NCI-H2107 (cell line): ENCODE data around the gene WASF2.

Experiments
- DNase-seq: peaks from one replicate; lab custom pipeline; 2025; lab: John Stamatoyannopoulos, UW

WASF2 gene

GRCh38 chr1:27374362-27375086 is 115.4 kb downstream of the WASF2 start, which contains the start of gene FCN3:
Gene FCN3, minus strand, starts transcription at chr1:27374824. Its CDS starts 6 bp downstream, at chr1:27374818.
- no peak for DNase-seq

- no peak for DNase-seq
Measured at GRCh38 chr1:27372808-27373690, 116.9 kb downstream of the WASF2 start.

GRCh38 chr1:27372022-27372807 is 117.8 kb downstream of the WASF2 start:
- DNase-seq: no peak

GRCh38 chr1:27368869-27369582 is 120.9 kb downstream of the WASF2 start:
- DNase-seq: no peak

- no peak for DNase-seq
Measured at GRCh38 chr1:27367160-27367650, 122.8 kb downstream of the WASF2 start.

DNA sequence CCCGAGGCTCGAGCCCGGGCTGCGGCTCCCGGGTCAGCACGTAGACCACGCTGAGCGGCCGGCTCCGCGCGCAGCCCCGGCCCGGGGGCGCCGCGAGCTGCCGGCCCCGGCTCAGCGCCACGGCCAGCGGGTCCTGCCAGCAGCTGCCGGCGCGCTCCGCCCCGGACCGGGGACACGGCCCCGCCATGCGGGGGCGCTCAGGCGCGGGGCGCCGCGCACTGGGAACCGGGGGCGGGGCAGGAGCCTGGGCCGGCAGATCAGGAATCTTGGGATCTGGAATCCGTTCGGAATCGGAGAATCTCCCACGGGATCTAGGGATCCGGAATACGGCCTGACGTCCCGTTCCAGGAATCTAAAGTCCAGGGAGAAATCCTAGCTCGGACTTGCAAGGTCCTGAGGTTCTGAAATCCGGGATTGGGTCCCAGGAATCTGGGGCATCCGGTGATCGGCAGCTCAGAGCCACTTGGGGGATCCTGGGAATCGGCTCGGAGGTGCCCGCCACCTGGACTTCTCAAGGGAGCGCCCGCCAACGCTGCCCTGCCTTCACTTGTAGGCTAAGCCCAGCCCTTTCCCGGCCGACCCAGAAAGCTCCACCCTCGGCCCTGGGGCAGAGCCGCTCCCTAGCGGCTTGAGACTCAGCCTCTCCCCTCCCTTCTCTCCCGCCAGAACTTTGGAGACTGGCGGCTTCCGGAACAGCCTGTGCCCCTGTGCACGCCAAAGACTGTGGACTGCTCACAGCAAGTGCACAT is 123.4 kb downstream of the WASF2 start, which contains the start of gene MAP3K6:
Gene MAP3K6 (minus strand): TSS at position 551 of the 749 bp plus-strand sequence. CDS start 364 bp downstream, at position 187.
- DNase-seq: peak; percentile 81

DNA sequence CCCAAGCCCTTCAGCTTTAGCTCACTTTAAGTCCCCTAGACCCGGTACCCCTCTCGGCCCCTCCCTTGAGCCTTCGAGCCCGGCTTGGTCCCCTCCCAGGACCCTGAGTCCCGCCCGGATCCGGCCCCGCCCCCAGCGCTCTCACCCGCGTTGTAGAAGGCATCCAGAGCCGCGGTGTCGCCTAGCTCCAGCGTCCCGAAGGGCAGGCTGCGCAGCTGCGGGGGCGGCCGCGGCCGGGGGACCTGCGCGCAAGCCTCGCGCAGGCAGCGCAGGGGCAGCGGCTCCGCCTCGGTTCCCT is 123.9 kb downstream of the WASF2 start:
- peak; percentile 57 for DNase-seq

GRCh38 chr1:27365372-27366112 is 124.4 kb downstream of the WASF2 start:
- peak; percentile 58 for DNase-seq

DNA sequence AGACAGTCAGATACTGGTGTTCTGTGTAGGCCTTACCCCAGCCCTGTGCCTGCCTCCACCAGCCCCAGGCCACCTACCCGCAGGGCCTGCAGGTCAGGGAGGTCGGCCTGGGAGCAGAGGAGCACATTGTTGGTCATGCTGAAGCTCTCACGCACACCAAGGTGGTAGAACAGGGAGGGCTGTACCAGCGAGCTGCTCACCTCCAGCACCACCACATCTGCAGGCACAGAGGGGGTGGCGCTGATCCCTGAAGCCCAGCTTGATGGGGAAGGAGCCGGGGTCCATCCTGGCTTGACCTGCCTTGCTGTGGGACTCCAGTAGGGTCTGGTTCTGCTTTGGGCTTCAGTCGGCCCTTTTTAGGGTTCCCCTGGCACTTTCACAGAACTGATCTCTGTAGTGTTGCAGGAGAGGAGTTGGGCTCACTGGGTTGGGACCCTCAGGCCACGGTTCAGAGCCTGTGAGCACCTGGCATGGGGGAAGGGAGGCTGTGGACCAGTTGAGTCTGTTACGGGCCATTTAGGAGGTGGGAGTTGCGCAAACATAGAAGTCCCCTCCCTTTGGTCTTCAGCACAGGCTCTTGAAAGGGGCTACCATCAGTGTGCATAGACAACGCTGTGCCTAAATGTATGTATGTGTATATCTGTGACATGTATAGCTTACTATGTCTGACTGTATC is 125.1 kb downstream of the WASF2 start:
- DNase-seq: no peak

DNA sequence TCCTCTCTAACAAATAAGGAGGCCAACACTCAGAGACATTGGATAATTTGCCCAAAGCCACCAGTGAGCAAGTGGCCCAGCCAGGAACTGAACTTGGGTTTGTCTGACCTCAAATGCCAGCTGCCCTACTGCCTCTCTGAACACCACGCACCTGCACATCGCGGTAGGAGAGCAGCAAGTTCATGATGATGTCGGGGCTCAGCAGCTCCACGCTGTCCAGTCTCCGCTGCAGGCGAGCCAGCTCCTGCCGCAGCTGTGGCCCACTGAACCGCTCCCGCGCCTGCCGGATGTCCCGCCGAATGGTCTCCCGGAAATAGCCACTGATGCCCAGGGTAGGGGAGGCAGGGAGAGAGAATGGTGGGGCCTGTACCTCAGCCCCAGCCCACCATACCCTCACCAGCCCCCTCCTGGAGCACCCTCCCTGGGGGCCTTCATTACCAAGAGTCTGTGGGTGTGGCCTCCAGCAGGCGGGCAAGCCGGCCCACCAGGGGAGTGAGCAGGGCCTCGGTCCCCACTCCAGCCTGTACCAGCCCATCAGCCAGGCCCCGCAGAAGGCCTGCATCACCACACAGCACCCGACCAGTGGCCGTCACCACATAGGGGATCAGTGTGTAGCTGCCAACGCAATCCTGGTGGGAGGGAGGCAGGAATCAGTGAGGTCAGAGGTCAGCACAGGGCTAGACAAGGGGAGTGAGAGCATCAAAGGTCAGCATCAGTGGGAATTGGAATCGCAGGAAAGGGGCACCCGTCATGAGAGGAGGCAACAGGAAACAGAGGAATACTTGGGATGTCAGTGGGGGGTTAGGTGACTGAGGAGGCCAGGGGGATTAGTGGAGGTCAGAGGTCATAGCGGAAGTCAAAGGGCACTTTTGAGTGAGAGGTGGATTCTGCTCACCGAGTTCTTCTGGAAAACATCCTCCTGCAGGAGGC is 125.9 kb downstream of the WASF2 start:
- no peak for DNase-seq

GRCh38 chr1:27361553-27361952 is 128.4 kb downstream of the WASF2 start:
- DNase-seq: no peak

DNA sequence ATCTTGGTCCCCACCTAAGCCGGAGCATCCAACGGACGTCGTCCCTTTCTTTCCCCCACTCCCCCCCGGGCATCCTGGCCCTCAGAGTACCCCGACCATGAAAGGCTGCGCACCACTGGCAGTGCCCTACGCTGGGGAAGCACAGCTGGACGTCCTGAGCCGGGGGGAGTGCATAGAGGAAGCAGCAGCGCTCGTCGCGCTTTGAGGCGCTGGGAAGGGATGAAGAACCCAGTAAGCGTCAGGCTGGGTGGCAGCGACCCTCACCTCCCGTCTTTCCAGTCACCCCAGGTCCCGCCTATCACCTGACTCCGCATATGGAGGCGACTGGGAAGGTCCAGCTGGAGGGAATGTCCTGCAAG is 128.9 kb downstream of the WASF2 start:
- DNase-seq: no peak

DNA sequence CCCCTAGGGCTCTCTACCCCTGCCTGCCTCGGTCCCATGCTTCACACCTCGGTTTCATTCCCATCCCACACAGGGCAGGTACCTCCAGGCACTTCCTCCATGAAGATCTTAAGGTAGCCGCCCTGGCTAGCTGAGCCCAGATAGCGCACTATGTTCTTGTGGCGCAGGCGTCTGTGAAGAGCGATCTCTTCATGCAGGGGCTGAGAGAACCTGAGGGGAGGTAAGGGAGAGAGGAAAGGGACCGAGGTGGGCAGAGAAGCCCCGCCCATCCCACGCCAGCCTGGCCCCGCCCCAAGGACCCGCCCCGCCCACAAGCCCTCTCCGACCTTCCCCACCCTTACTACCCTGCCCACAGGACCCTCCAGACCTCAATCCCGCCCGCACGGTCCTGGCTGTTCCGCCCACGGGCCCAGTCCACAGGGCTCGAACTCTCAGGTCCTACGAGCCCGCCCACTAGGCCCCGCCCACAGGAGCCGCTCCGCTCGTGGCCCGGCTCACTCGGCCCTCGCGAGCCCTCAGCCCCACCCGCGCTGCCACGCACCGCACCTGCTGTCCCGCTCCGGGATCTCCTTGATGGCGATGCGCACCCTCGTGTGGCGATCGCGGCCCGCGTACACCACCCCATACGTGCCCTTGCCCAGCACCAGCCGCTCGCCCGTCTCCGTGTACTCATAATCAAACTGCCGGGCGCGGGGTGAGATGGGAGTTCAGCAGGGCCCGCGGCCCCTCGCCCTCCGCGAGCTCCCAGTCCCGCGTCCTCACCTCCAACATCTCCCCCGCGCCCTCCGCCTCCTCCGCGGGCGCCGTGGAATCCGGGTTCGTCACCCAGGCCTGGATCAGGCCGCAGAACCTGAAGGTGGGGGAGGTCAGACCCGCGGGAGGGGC is 129.6 kb downstream of the WASF2 start:
- DNase-seq: no peak

DNA sequence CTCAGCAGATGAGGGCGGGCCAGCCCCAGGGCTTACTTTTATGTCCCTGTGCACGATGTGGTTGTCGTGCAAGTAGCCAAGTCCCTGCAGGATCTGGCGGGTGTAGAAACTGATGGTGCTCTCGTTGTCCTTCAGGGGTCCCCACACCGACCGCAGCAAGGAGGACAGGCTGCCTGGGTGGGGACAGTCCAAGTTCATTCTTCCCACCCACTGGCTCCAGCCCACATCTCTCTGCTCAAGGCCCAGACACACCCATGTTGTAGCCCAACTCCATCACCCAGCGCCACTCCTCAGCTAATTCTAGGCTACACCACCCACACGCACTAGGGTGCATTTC is 130.2 kb downstream of the WASF2 start:
- no peak for DNase-seq

DNA sequence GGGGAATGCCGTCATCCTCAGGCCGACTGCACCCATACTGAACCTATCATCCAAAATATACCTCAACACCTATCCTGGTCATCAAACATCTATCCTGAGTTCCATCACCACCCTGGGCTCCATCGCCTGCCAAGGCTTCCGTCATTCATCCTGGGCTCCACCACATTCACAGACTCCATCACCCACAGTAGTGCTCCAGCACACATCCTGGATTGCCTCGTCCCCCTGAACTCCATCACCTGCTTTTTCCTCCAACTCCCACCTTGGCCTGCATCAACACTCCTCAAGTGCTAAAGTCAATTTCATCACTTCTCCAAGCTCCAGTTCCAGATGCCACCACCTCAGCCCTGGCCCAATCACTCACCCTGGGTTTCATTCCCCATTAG is 131.0 kb downstream of the WASF2 start:
- no peak for DNase-seq

- DNase-seq: no peak
Measured at GRCh38 chr1:27358038-27358927, 131.7 kb downstream of the WASF2 start.
